Keratinocyte (primary cell): ENCODE data around the gene ANKS1B. TPM values are rescaled to one million over a fixed set of nuclear protein-coding genes. Genes with fewer than 3 reads are reported as not detected.

Experiments
- DNase-seq: peaks from one replicate; pipeline ENCODE4 v3.0.0-alpha.2; 2011; ENCODE audit warnings: low read depth, missing footprints, low spot score
- FAIRE-seq: peaks from 2 replicates; lab custom pipeline; 2011; peaks lifted over from hg19 to GRCh38; lab: Jason Lieb, UNC
- H2AFZ ChIP-seq: 2 replicates; pipeline ENCODE4 v1.6.0; 2012; ENCODE audit warnings: low read length, control low read depth, inconsistent platforms; ENCODE audit not compliant: control insufficient read depth
- H3K27ac ChIP-seq: 2 replicates; pipeline ENCODE4 v1.5.1; 2011; ENCODE audit warnings: low read length; ENCODE audit not compliant: control insufficient read depth, insufficient read depth
- H3K27me3 ChIP-seq: 3 replicates; pipeline ENCODE4 v1.6.0; 2011; ENCODE audit warnings: low read length; ENCODE audit not compliant: control insufficient read depth, insufficient read depth; ENCODE audit errors: extremely low read depth
- H3K36me3 ChIP-seq, 2 experiments: 2 replicates in 1 of 2; 3 replicates in 1 of 2; pipeline ENCODE4 v1.5.1; 2011; ENCODE audit warnings: low read length in 2 of 2, mild to moderate bottlenecking in 1 of 2; ENCODE audit not compliant: control insufficient read depth in 2 of 2, insufficient read depth in 2 of 2; ENCODE audit errors: extremely low read depth in 1 of 2
- H3K4me1 ChIP-seq: 3 replicates; pipeline ENCODE4 v1.5.1; 2011; ENCODE audit warnings: low read length; ENCODE audit not compliant: control insufficient read depth, insufficient read depth; ENCODE audit errors: extremely low read depth
- H3K4me2 ChIP-seq: 3 replicates; pipeline ENCODE4 v1.6.0; 2011; ENCODE audit warnings: low read depth, low read length; ENCODE audit not compliant: control insufficient read depth, insufficient read depth; ENCODE audit errors: extremely low read depth
- H3K4me3 ChIP-seq, 3 experiments: fragments of 200-600 bp in 1 of 3; sonication (generic) in 1 of 3; 2 replicates in 2 of 3; 3 replicates in 1 of 3; pipeline ENCODE4 v1.5.1; 2011 to 2016; ENCODE audit warnings: low read length in 3 of 3, mild to moderate bottlenecking in 3 of 3, control low read depth in 2 of 3, inconsistent platforms in 1 of 3, low read depth in 1 of 3, mixed read lengths in 1 of 3, mixed run types in 1 of 3, moderate library complexity in 1 of 3; ENCODE audit not compliant: control insufficient read depth in 2 of 3, insufficient read depth in 2 of 3; ENCODE audit errors: extremely low read depth in 1 of 3
- H3K79me2 ChIP-seq: 2 replicates; pipeline ENCODE4 v1.6.0; 2012; ENCODE audit warnings: low read length; ENCODE audit not compliant: control insufficient read depth, insufficient read depth
- H3K9ac ChIP-seq: 3 replicates; pipeline ENCODE4 v1.6.0; 2011; ENCODE audit warnings: low read length; ENCODE audit not compliant: control insufficient read depth, insufficient read depth; ENCODE audit errors: extremely low read depth
- H3K9me1 ChIP-seq: 3 replicates; pipeline ENCODE4 v1.6.0; 2011; ENCODE audit warnings: low read length; ENCODE audit not compliant: control insufficient read depth, insufficient read depth; ENCODE audit errors: extremely low read depth
- H3K9me3 ChIP-seq: 2 replicates; pipeline ENCODE4 v1.5.1; 2012; ENCODE audit warnings: low read depth, low read length; ENCODE audit not compliant: control insufficient read depth
- H4K20me1 ChIP-seq: 3 replicates; pipeline ENCODE4 v1.6.0; 2011; ENCODE audit warnings: low read length; ENCODE audit not compliant: control insufficient read depth, insufficient read depth; ENCODE audit errors: extremely low read depth
- EZH2 ChIP-seq: IDR thresholded peaks from one replicate; pipeline ENCODE4 v1.6.1; 2012; ENCODE audit warnings: inconsistent platforms, mild to moderate bottlenecking, low read length, moderate library complexity
- dilution Hi-C: fragments of 300-500 bp; cut with MboI; formaldehyde crosslinking; loops from one replicate; pipeline ENCODE4 v1.7.0; 2020; ENCODE audit warnings: low sequenced_read_pairs; ENCODE audit not compliant: extremely low pct_ligation_motif_present
- polyA plus RNA-seq, 5 experiments: library from polyadenylated mRNA; depleted of rRNA in 3 of 5; stranded (reverse) in 3 of 5; stranded (forward) in 1 of 5; unstranded in 1 of 5; fragments of >200 nt; gene quantifications; 1 replicate in 1 of 5; 2 replicates in 3 of 5; 3 replicates in 1 of 5; pipeline versions ENCODE4 v1.2.1 to v1.2.3, GENCODE V29; 2011 to 2012; ENCODE audit warnings: missing spikeins in 2 of 5, low read depth in 1 of 5, low replicate concordance in 1 of 5
- TF ChIP-seq, protein P1 (sequence below), 3 experiments: IDR thresholded peaks in 1 of 3; conservative IDR thresholded peaks in 1 of 3; optimal IDR thresholded peaks in 1 of 3; 2 replicates in 2 of 3; 3 replicates in 1 of 3; pipeline versions ENCODE3 to v1.5.1; 2011; ENCODE audit warnings: low read length in 3 of 3, mild to moderate bottlenecking in 3 of 3, moderate library complexity in 2 of 3, control low read depth in 1 of 3, inconsistent platforms in 1 of 3; ENCODE audit not compliant: insufficient read depth in 2 of 3; ENCODE audit errors: extremely low read depth in 1 of 3

Gene ANKS1B
- polyA plus RNA-seq, 1 donor (not counting 4 experiments of a cell fraction or from before 2014, with no cell fraction given) = not detected

DNA sequence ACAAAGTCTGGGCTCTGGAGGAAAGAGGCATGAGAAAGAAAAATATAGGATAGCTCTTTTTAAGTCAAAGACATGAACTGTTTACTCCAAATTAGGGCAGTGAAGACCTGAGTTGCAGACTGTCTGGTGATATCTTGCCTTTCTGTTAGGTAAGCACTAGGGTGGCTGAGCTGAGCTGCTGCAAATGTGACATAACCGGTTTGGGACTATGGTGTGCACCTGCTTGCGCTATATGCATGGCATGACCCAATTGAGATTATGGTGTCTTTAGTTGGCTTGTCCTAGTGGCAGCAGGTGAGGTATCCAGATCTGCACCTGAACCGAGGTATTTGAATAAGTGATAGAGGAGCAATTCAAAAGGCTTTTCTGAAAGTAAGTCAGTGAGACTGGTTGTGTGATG lies 994.1 kb downstream of the ANKS1B start:
- H3K79me2 ChIP-seq = no peaks in the 10 kb centered on the region
- no peak overlapping the region for H3K4me3 ChIP-seq
- no peaks in the 10 kb centered on the region for H4K20me1 ChIP-seq
- dilution Hi-C loops = no loop called here
- no peaks in the 10 kb centered on the region for H3K4me1 ChIP-seq
- H3K36me3 ChIP-seq = no peaks in the 10 kb centered on the region
- DNase-seq (no peak), FAIRE-seq (no peak)
- TF ChIP-seq EZH2 = no peak
- TF ChIP-seq, protein P1, sequence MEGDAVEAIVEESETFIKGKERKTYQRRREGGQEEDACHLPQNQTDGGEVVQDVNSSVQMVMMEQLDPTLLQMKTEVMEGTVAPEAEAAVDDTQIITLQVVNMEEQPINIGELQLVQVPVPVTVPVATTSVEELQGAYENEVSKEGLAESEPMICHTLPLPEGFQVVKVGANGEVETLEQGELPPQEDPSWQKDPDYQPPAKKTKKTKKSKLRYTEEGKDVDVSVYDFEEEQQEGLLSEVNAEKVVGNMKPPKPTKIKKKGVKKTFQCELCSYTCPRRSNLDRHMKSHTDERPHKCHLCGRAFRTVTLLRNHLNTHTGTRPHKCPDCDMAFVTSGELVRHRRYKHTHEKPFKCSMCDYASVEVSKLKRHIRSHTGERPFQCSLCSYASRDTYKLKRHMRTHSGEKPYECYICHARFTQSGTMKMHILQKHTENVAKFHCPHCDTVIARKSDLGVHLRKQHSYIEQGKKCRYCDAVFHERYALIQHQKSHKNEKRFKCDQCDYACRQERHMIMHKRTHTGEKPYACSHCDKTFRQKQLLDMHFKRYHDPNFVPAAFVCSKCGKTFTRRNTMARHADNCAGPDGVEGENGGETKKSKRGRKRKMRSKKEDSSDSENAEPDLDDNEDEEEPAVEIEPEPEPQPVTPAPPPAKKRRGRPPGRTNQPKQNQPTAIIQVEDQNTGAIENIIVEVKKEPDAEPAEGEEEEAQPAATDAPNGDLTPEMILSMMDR (optimal IDR thresholded peaks at IDR 0.05 in 1 of 3, IDR thresholded peaks at IDR 0.05 in 1 of 3, conservative IDR thresholded peaks at IDR 0.05 in 1 of 3; ENCODE audit: extremely low read depth in 1 of 3, insufficient read depth in 2 of 3, low read length in 3 of 3) = no peak
- no peak overlapping the region for H2AFZ ChIP-seq
- no peak overlapping the region for H3K4me2 ChIP-seq
- H3K9me1 ChIP-seq = no peaks in the 10 kb centered on the region
- H3K9me3 ChIP-seq = no peaks in the 10 kb centered on the region
- H3K27me3 ChIP-seq = no peaks in the 10 kb centered on the region
- no peak overlapping the region for H3K9ac ChIP-seq
- H3K27ac ChIP-seq = no peak overlapping the region

- FAIRE-seq = no peak
- H3K36me3 ChIP-seq = no peaks in the 10 kb centered on the region
- H3K4me1 ChIP-seq = no peaks in the 10 kb centered on the region
- dilution Hi-C loops = no loop called here
- H3K27me3 ChIP-seq = no peaks in the 10 kb centered on the region
- H4K20me1 ChIP-seq = no peaks in the 10 kb centered on the region
- no peak overlapping the region for H3K4me2 ChIP-seq
- no peaks in the 10 kb centered on the region for H3K9me3 ChIP-seq
- no peaks in the 10 kb centered on the region for H3K79me2 ChIP-seq
- DNase-seq = no peak
- H3K27ac ChIP-seq = no peak overlapping the region
- H3K4me3 ChIP-seq = no peak overlapping the region
- no peak for TF ChIP-seq EZH2
- TF ChIP-seq, protein P1 (optimal IDR thresholded peaks at IDR 0.05 in 1 of 3, IDR thresholded peaks at IDR 0.05 in 1 of 3, conservative IDR thresholded peaks at IDR 0.05 in 1 of 3; ENCODE audit: extremely low read depth in 1 of 3, insufficient read depth in 2 of 3, low read length in 3 of 3) = no peak
- no peaks in the 10 kb centered on the region for H3K9me1 ChIP-seq
- no peak overlapping the region for H2AFZ ChIP-seq
- H3K9ac ChIP-seq = no peak overlapping the region
These were observed 999.6 kb downstream of the ANKS1B start for GRCh38 chr12:98985156-98985555.
